DMS53 treated with DMSO at 0.1 percent for 48 hours (cell line): ENCODE results near the gene RNASE9.
"Not testable (repeated sequence)": the region's sequence is repeated elsewhere in the genome, so short reads cannot be mapped to it uniquely, and the experiment has no call there.

ENCODE experiments used
- DNase-seq: peaks from one replicate; lab custom pipeline; 2025; ENCODE audit not compliant: unreplicated experiment; lab: John Stamatoyannopoulos, UW

Gene RNASE9

DNA sequence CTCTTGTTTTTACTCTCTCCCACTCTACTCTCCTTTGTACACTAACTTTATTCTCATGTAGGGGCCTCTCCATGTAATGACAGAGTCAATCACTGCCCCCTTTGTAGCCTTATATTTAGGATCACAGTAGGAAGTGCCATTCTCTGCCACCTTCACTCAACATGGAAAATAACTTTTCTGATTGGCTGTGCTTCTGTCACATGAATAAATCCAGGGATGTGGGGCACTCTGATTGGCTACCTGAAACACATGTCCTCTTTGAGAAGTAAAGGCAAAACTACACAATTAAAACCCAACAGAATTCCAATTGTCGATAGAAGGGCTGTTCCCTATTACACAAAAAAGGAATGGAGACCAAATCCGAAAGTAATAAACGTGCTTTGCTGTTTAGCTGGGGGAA is at the start of gene RNASE9:
RNASE9 (minus strand) TSS at position 87 of the 400 bp plus-strand sequence.
- DNase-seq = no peak

DNA sequence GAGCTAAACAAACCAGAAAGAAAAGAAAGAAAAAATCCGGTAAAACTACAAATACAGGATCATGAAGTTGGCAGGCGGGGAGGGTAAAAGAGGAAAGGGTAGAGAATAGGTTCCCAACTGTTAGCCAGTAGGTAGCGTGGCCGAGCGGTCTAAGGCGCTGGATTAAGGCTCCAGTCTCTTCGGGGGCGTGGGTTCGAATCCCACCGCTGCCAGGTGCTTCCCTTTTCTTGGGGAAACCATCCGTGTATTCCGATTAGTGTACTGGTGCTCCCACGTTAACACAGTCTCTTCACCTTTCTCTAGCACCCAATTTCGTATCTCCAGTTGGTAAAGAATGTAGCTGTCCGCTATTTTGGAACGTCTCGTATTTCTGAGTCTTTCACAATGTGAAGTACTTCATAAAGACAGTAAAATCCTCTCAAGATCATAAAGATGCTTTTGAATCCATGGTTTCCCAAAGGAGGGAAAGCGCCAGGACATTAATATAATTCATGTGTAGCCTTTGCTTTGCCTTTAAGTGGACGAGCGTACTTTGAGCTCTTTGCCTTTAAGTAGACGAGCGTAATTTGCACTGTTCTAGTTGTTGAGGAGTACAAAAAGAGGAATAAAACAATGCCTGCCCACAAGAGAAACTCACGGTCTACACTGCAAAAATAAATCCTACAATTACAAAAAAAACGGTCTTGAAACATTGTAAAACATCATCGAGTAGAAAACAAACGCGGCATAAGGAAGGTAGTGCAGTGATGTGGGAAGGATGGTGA is 49.3 kb upstream of the RNASE9 start:
- DNase-seq = no peak

DNA sequence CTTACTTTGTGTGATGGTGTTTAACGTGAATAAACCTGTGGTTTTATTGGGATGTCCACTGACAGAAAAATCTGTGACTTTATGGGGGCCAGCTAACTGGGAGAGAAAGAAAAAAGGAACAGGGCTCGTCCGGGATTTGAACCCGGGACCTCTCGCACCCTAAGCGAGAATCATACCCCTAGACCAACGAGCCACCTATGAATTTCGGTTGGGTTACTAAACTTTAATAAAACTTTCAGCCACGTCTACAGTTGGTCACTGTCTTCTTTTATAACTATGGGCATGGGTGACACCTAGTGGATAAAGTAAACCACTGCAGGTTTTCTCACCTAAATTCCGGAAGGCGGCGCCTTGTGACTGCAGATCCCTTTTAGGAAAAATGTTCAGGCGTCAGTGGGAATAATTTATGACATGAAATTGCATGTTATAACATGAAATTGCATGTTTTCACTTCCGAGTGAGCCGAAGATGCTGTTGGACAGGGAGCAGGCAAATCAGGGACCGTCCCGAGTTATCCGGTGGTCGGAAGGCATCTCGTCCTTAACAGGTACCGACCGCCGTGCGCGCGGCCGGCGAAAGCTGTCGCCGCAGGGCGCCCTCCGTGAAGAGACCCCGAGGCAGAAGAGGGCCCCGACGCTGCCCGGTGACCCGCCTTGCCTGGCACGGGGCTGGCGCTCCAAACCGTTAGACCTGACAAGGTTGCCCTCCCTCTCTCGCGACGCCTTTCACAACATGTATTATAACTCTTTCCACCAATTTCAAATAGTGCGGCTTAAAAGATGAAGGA is 48.6 kb upstream of the RNASE9 start:
- peak; percentile 30 for DNase-seq

GRCh38 chr14:20608383-20609110 is 47.7 kb upstream of the RNASE9 start:
- no peak for DNase-seq

DNA sequence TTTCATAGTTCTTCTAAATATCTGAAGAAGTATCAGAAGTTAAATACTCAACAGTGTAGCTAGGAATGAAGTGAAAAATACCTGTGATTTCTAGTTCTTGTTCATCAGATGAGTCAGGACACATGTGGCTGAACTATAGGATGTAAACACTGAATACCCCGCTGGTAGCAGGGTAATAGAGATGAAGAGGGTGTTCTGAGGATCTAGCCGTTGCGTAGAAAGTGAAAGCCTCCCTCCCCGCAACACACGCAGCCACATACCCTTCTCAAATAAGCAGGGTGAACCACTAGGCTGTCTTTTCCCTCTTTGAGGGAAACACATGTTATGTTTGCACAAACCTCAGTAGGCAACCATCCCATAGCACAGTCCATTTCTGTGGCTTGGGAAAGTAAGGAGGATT is 46.8 kb upstream of the RNASE9 start:
- no peak for DNase-seq

DNA sequence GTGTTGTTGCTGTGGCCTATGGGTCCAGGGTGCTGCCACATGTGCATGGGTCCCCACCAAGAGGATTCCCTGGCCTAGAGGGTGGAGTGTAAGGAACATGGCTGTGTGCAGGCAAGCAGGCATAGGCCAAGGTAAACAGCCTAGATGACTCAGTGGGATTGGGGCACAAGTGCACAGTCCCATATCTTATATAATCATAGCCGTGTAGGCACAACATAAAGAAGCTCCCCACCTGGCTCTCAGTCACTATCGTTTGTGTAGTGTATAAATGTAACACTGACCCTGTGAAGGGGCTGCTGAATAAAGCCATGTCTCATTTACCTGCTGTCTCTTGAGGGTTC is 46.0 kb upstream of the RNASE9 start:
- no peak for DNase-seq

- no peak for DNase-seq
These were observed 45.5 kb upstream of the RNASE9 start for GRCh38 chr14:20606190-20606901.

DNA sequence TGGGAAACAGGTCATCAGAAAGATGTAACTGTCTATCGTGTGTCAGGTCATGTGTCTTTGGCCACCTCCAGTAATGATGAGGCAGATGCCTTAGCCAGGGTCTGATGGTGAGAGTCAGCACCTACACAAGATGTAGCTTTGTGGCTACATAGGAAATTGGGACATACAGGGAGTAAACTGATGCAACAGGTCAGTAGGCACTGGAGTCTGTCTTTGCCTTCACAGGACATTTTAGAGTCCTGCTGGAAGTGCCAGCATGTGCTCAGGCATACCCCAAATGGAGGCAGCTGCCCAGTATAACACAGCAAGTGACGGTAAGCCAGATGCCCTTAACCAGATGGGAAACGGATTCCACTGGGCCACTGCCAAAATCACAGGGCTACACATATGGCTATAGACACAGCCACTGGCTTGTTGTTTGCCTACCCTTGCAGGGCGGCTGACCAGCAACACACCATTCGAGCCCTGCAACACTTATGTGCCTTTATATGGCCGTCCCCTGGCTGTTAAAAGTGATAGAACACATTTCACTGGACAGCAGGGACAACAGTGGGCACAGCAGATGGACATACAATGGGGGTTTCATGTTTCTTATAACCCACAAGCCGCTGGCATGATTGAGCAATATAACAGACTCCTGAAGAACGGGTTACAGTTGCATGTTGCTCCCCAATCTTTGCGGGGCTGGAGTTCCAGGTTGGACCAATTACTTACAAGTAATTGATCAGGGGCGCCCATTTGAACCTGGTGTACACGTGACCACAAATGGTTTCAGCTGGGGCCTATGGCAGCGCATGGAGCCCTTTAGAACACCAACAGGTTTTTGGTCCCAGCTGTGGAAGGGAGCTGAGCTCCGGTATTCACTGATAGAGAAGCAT is 43.2 kb upstream of the RNASE9 start:
- no peak for DNase-seq

GRCh38 chr14:20602583-20602982 is 41.7 kb upstream of the RNASE9 start:
- DNase-seq = no peak

GRCh38 chr14:20601522-20601921 is 40.7 kb upstream of the RNASE9 start:
- no peak for DNase-seq

GRCh38 chr14:20597108-20597507 is 36.3 kb upstream of the RNASE9 start:
- no peak for DNase-seq

GRCh38 chr14:20595726-20596125 is 34.9 kb upstream of the RNASE9 start:
- DNase-seq = not testable (repeated sequence)

DNA sequence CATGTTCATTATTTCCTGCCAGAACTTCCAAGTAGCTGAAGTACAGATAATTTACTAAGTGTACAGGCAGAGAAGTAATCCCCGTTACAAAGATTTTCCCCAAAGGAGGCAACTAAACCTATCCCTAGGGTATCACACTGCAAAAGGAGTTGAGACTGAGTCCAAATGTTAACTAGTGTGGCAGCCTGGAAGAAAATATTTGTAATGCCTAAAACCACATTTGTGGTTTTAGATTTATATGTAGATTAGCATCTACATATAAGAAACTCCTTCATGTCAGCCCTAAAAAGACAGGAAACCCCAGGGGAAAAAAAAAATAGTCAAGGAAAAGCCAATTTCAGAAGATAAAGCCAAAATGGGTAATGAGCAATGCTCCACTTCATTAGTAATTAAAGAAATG is 31.7 kb upstream of the RNASE9 start:
- DNase-seq = no peak

DNA sequence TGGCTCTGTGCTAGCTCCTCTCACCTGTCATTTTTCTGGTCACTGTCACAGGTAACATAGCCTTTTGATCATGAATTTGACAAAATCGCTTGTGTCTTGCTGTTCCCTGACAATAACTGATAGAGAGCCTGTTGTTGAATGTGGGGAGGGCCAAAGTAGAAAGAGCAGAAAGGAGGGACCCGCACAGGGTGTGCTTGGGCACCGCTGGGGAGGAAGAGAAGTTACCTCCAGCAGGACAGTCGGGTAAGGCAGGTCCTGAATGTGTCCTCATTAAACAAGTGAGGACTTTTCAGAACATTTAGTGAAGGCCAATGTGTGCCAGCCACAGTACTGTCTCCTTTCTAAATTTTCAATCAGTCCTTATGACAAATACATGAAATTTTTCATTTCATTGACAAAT is 30.4 kb upstream of the RNASE9 start, which contains the start of gene RNASE12:
RNASE12 (minus strand) TSS at position 142 of the 400 bp plus-strand sequence. CDS start 653 bp downstream, outside the sequence.
- DNase-seq = no peak

DNA sequence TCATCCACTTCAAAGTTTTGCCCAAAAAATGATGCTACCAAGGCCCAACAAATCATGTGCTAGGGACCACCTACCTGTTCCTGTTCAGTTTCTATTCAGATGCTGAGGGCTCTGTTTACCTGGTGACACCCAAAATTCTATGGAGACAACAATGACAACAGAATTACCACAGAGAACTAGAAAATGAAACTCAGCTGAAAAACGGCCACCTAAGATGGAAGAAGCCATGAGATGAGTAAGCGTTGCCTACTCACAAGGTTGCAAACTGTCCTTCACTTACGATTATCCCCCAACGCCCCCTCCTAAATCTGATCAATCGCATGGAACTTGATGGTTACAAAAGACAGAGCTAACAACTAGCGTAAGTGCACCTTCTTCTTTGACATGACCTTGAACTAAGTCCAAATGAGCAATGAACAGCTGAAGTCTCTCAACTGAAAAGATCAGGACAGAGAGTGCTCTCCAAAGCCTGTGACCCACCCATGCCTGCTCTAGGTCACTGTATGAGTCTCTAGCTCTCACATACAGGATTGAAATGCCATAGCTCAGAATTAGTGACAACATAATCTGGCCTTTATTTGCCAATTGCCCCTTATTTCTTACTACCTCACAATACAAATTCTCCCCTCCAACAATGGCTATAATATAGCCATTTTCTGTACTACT is 26.8 kb upstream of the RNASE9 start, which contains the start of gene RNASE11:
RNASE11 (minus strand) TSS at position 513 of the 666 bp plus-strand sequence.
- DNase-seq = no peak

GRCh38 chr14:20583908-20584307 is 23.1 kb upstream of the RNASE9 start:
- no peak for DNase-seq

GRCh38 chr14:20583142-20583541 is 22.3 kb upstream of the RNASE9 start:
- DNase-seq = no peak

DNA sequence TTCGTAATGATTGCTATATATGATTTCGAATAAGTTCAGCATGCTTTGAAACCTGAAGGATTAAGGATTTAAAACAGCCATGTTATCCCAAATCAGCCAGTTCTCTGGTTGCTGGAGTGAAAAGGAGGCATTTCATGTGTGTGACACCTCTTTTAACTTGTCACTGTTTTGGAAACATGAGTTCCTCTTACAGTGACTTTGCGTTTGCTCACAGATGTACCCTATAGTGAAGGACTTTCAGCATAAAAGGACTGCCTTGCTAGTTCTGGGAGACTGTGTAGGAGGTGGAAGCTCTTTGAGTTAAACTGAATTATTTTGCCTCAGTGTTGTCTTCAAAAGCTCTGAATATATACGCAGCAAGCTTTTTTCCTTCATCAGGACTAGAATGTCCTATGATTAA is 19.4 kb upstream of the RNASE9 start:
- no peak for DNase-seq

- no peak for DNase-seq
These were observed 18.1 kb upstream of the RNASE9 start for GRCh38 chr14:20578784-20579502.
